HFFc6 (cell line): Measurements from ENCODE around the gene TMEM186. TPM values are rescaled to one million over a fixed set of nuclear protein-coding genes. Genes with fewer than 3 reads are reported as not detected.
"Not testable (repeated sequence)": the region's sequence is repeated elsewhere in the genome, so short reads cannot be mapped to it uniquely, and the experiment has no call there.

ENCODE experiments used
- DNase-seq: peaks from one replicate; pipeline ENCODE4 v3.0.0-alpha.2; 2018
- H3K27ac Mint-ChIP-seq: 2 replicates; pipeline ENCODE4 v1.8.0; 2020; ENCODE audit warnings: mild to moderate bottlenecking, mixed read lengths
- H3K27me3 Mint-ChIP-seq: 2 replicates; pipeline ENCODE4 v1.8.0; 2021; ENCODE audit warnings: mild to moderate bottlenecking, moderate library complexity, mixed read lengths; ENCODE audit not compliant: insufficient read depth
- H3K36me3 Mint-ChIP-seq: 2 replicates; pipeline ENCODE4 v1.8.0; 2021; ENCODE audit warnings: low read depth, mixed read lengths
- H3K4me1 Mint-ChIP-seq: 2 replicates; pipeline ENCODE4 v1.8.0; 2020; ENCODE audit warnings: low read depth, mixed read lengths
- H3K4me3 Mint-ChIP-seq: 2 replicates; pipeline ENCODE4 v1.8.0; 2020; ENCODE audit warnings: mild to moderate bottlenecking, moderate library complexity, mixed read lengths
- H3K9me3 Mint-ChIP-seq: 2 replicates; pipeline ENCODE4 v1.8.0; 2020; ENCODE audit warnings: mild to moderate bottlenecking, mixed read lengths
- CTCF ChIP-seq: fragments of 200-600 bp; sonication (generic); IDR thresholded peaks from 2 replicates; pipeline ENCODE4 v1.5.0; 2021; ENCODE audit warnings: antibody characterized with exemption, mild to moderate bottlenecking
- long read RNA-seq: library from polyadenylated mRNA; unstranded; transcript quantifications from one replicate; pipeline ENCODE4 v2.0.0, GENCODE V29; 2019
- total RNA-seq, 6 experiments: library from RNA; stranded (reverse); fragmentation: NEBNext Ultra II Directional; extraction: Animal tissue kit (Norgen Biotek cat#: 25700); gene quantifications; 2 replicates in 1 of 6; 3 replicates in 5 of 6; pipeline ENCODE4 v1.2.3, GENCODE V29; 2021

The TMEM186 gene
- total RNA-seq, result 1 to 10 TPM; 5.2 to 9.1 (median 6.9) TPM
- long read RNA-seq, partial matches to known transcripts, result 0 of 4 reads
- long read RNA-seq, other reads (novel, unspliced or antisense), result 0 of 4 reads

GRCh38 chr16:8797364-8798173 lies at the start of gene TMEM186, which contains the start of gene PMM2:
Gene TMEM186 (minus strand): TSS chr16:8797639. CDS start chr16:8797614, 25 bp downstream.
Gene PMM2 (plus strand): TSS chr16:8797839. CDS start chr16:8797883, 44 bp downstream.
- Mint-ChIP-seq H3K9me3 (no peaks in the 10 kb centered on the region), H3K4me3 (peak within 1 kb of the TSS; percentile 99), H3K4me1 (peaks cover 38% of the 10 kb centered on the region), H3K27me3 (no peaks in the 10 kb centered on the region; the same call in 1 of the 2 replicates), H3K27ac (peak within 1 kb of the TSS; percentile 94), H3K36me3 (peaks cover 31% of the 10 kb centered on the region)
- no peak for TF ChIP-seq CTCF
- DNase-seq, result peak; percentile 94

GRCh38 chr16:8847145-8847544 lies 49.7 kb upstream of the TMEM186 start:
- H3K4me3 Mint-ChIP-seq, result no peak overlapping the region
- no peaks in the 10 kb centered on the region for H3K9me3 Mint-ChIP-seq
- H3K36me3 Mint-ChIP-seq, result peaks cover 40% of the 10 kb centered on the region
- peaks cover 56% of the 10 kb centered on the region for H3K4me1 Mint-ChIP-seq
- peak overlapping the region; percentile 40; the same call in 1 of the 2 replicates for H3K27ac Mint-ChIP-seq
- peaks cover 26% of the 10 kb centered on the region for H3K27me3 Mint-ChIP-seq
- TF ChIP-seq CTCF, result no peak
- DNase-seq, result no peak

- H3K4me3 Mint-ChIP-seq, result no peak overlapping the region
- no peak for TF ChIP-seq CTCF
- H3K36me3 Mint-ChIP-seq, result peaks cover 40% of the 10 kb centered on the region
- H3K27ac Mint-ChIP-seq, result peak overlapping the region; percentile 48; the same call in 1 of the 2 replicates
- H3K9me3 Mint-ChIP-seq, result no peaks in the 10 kb centered on the region
- H3K4me1 Mint-ChIP-seq, result peaks cover 57% of the 10 kb centered on the region
- no peak for DNase-seq
- peaks cover 26% of the 10 kb centered on the region for H3K27me3 Mint-ChIP-seq
These were observed 49.0 kb upstream of the TMEM186 start for GRCh38 chr16:8846401-8846932.

GRCh38 chr16:8845699-8846298 lies 48.4 kb upstream of the TMEM186 start:
- no peak for DNase-seq
- Mint-ChIP-seq H3K27ac (peak overlapping the region; percentile 48; the same call in 1 of the 2 replicates), H3K4me3 (no peak overlapping the region), H3K9me3 (no peaks in the 10 kb centered on the region), H3K4me1 (peaks cover 51% of the 10 kb centered on the region), H3K36me3 (peaks cover 36% of the 10 kb centered on the region), H3K27me3 (peaks cover 25% of the 10 kb centered on the region)
- TF ChIP-seq CTCF, result no peak

GRCh38 chr16:8843296-8843695 lies 45.9 kb upstream of the TMEM186 start:
- H3K27ac Mint-ChIP-seq, DNase-seq, H3K9me3 Mint-ChIP-seq, H3K27me3 Mint-ChIP-seq, H3K4me3 Mint-ChIP-seq: not testable (repeated sequence)
- H3K4me1 Mint-ChIP-seq, result peaks cover 26% of the 10 kb centered on the region
- H3K36me3 Mint-ChIP-seq, result peaks cover 27% of the 10 kb centered on the region

GRCh38 chr16:8842016-8842415 lies 44.6 kb upstream of the TMEM186 start:
- not testable (repeated sequence) for DNase-seq, H3K27me3 Mint-ChIP-seq, H3K4me3 Mint-ChIP-seq, H3K9me3 Mint-ChIP-seq
- Mint-ChIP-seq H3K4me1 (peaks cover 24% of the 10 kb centered on the region), H3K27ac (peak overlapping the region; percentile 64; the same call in 1 of the 2 replicates), H3K36me3 (peaks cover 27% of the 10 kb centered on the region)

- H3K4me1 Mint-ChIP-seq, DNase-seq, H3K9me3 Mint-ChIP-seq, H3K27ac Mint-ChIP-seq, H3K4me3 Mint-ChIP-seq, H3K27me3 Mint-ChIP-seq: not testable (repeated sequence)
- H3K36me3 Mint-ChIP-seq, result peaks cover 13% of the 10 kb centered on the region
These were observed 40.2 kb upstream of the TMEM186 start for GRCh38 chr16:8837594-8837993.

- DNase-seq, H3K27ac Mint-ChIP-seq, H3K4me3 Mint-ChIP-seq, H3K4me1 Mint-ChIP-seq, H3K9me3 Mint-ChIP-seq, H3K36me3 Mint-ChIP-seq, H3K27me3 Mint-ChIP-seq: not testable (repeated sequence)
These were observed 39.4 kb upstream of the TMEM186 start for GRCh38 chr16:8836797-8837196.
